Testis (tissue), 2 donors: ENCODE results near the gene FANCD2.

ENCODE experiments used
- CTCF ChIP-seq, 3 experiments: fragments of 450-650 bp in 2 of 3; fragments of 200-600 bp in 1 of 3; sonication (generic) in 1 of 3; IDR thresholded peaks; one replicate each; pipeline ENCODE4 v1.5.1; 2016 to 2019; ENCODE audit warnings: antibody characterized with exemption in 3 of 3, mild to moderate bottlenecking in 2 of 3, moderate library complexity in 1 of 3
- POLR2A ChIP-seq: fragments of 450-650 bp; IDR thresholded peaks from one replicate; pipeline ENCODE4 v1.6.1; 2017; ENCODE audit warnings: antibody characterized with exemption, mild to moderate bottlenecking, moderate library complexity

- TF ChIP-seq CTCF (IDR thresholded peaks at IDR 0.05) (no peak), POLR2A (no peak)
Observed at GRCh38 chr3:10119376-10119775, 93.1 kb downstream of the FANCD2 start.
